IMR-90 (cell line): ENCODE data around the gene TOP3B. TPM values are rescaled to one million over a fixed set of nuclear protein-coding genes. Genes with fewer than 3 reads are reported as not detected.

Source experiments
- ATAC-seq: fragments of 200-7000 bp; cut with Tn5 transposase; 2 replicates; pipeline ENCODE4 v1.9.1; 2020; ENCODE audit warnings: low read depth, mild to moderate bottlenecking, moderate library complexity
- BruUV-seq: library from RNA; stranded (reverse); fragments of 400-500 nt; replicated peaks from 2 replicates; lab custom pipeline; 2021; lab: Mats Ljungman, UMichigan
- CTCF ChIA-PET: fragments of 300-600 bp; formaldehyde crosslinking; extraction: SDS; loops from one replicate; lab custom pipeline; 2021; ENCODE audit warnings: antibody characterized with exemption; lab: Yijun Ruan, JAX
- POLR2A ChIA-PET: fragments of 300-600 bp; sonication (Branson Sonifier 250); formaldehyde crosslinking; loops from one replicate; lab custom pipeline; 2022; ENCODE audit warnings: antibody characterized with exemption; ENCODE audit not compliant: unreplicated experiment; lab: Charles Lee
- DNase-seq: peaks from one replicate; pipeline ENCODE4 v3.0.0; 2013
- H2AFZ ChIP-seq: replicated peaks from 2 replicates; pipeline ENCODE3; 2013; ENCODE audit warnings: low read length, mild to moderate bottlenecking; ENCODE audit not compliant: poor library complexity
- H2AK5ac ChIP-seq: 2 replicates; pipeline ENCODE4 v1.6.1; 2013; ENCODE audit warnings: low read depth, low read length, inconsistent platforms
- H2AK9ac ChIP-seq: replicated peaks from 2 replicates; pipeline ENCODE3; 2013; ENCODE audit warnings: mild to moderate bottlenecking, low read depth, low read length, moderate library complexity; ENCODE audit not compliant: poor library complexity
- H2BK120ac ChIP-seq: 2 replicates; pipeline ENCODE4 v1.6.1; 2013; ENCODE audit warnings: low read depth, low read length, inconsistent platforms
- H2BK15ac ChIP-seq: 3 replicates; pipeline ENCODE4 v1.6.1; 2013; ENCODE audit warnings: low read depth, low read length, inconsistent platforms
- H2BK20ac ChIP-seq: 2 replicates; pipeline ENCODE4 v1.6.1; 2013; ENCODE audit warnings: low read depth, mild to moderate bottlenecking, inconsistent platforms, low read length, moderate library complexity
- H2BK5ac ChIP-seq: 2 replicates; pipeline ENCODE4 v1.6.1; 2013; ENCODE audit warnings: mild to moderate bottlenecking, low read depth, low read length, inconsistent platforms; ENCODE audit not compliant: poor library complexity, severe bottlenecking
- H3K14ac ChIP-seq: replicated peaks from 2 replicates; pipeline ENCODE4 v1.6.1; 2013; ENCODE audit warnings: low read depth, low read length, inconsistent platforms
- H3K18ac ChIP-seq: 2 replicates; pipeline ENCODE4 v1.6.1; 2013; ENCODE audit warnings: low read depth, low read length, control low read depth
- H3K23ac ChIP-seq: 2 replicates; pipeline ENCODE4 v1.6.1; 2013; ENCODE audit warnings: low read depth, low read length, inconsistent platforms
- H3K27ac ChIP-seq: 2 replicates; pipeline ENCODE4 v1.5.1; 2013; ENCODE audit warnings: mild to moderate bottlenecking, control low read depth, low read length; ENCODE audit not compliant: insufficient read depth
- H3K27me3 ChIP-seq: 2 replicates; pipeline ENCODE4 v1.6.1; 2013; ENCODE audit warnings: low read length; ENCODE audit not compliant: control insufficient read depth, insufficient read depth
- H3K36me3 ChIP-seq: 2 replicates; pipeline ENCODE4 v1.6.1; 2013; ENCODE audit warnings: low read length, mixed read lengths; ENCODE audit not compliant: control insufficient read depth, insufficient read depth
- H3K4ac ChIP-seq: 2 replicates; pipeline ENCODE4 v1.6.1; 2013; ENCODE audit warnings: low read depth, low read length, inconsistent platforms
- H3K4me1 ChIP-seq: 2 replicates; pipeline ENCODE4 v1.6.1; 2013; ENCODE audit warnings: low read length, mixed read lengths; ENCODE audit not compliant: control insufficient read depth, insufficient read depth
- H3K4me2 ChIP-seq: 2 replicates; pipeline ENCODE4 v1.6.1; 2013; ENCODE audit warnings: low read depth, mild to moderate bottlenecking, control low read depth, low read length, moderate library complexity
- H3K4me3 ChIP-seq: 2 replicates; pipeline ENCODE4 v1.5.1; 2013; ENCODE audit warnings: low read depth, mild to moderate bottlenecking, control low read depth, low read length, moderate library complexity; ENCODE audit not compliant: insufficient read depth
- H3K56ac ChIP-seq: 2 replicates; pipeline ENCODE4 v1.6.1; 2013; ENCODE audit warnings: low read length, inconsistent platforms; ENCODE audit not compliant: insufficient read depth; ENCODE audit errors: extremely low read depth
- H3K79me1 ChIP-seq, 2 experiments: 2 replicates each; pipeline ENCODE4 v1.6.1; 2013; ENCODE audit warnings: low read length in 2 of 2, inconsistent platforms in 1 of 2, low read depth in 1 of 2
- H3K9ac ChIP-seq: 2 replicates; pipeline ENCODE4 v1.6.1; 2013; ENCODE audit warnings: low read depth, low read length, control low read depth
- H3K9me1 ChIP-seq: 2 replicates; pipeline ENCODE4 v1.6.1; 2013; ENCODE audit warnings: low read length, inconsistent platforms; ENCODE audit not compliant: insufficient read depth
- H3K9me3 ChIP-seq: 2 replicates; pipeline ENCODE4 v1.6.1; 2013; ENCODE audit warnings: low read length; ENCODE audit not compliant: control insufficient read depth, insufficient read depth
- H4K20me1 ChIP-seq: 2 replicates; pipeline ENCODE4 v1.6.1; 2013; ENCODE audit warnings: low read length, inconsistent platforms; ENCODE audit not compliant: insufficient read depth
- H4K5ac ChIP-seq: 2 replicates; pipeline ENCODE4 v1.6.1; 2013; ENCODE audit warnings: mild to moderate bottlenecking, low read depth, low read length, control low read depth
- H4K8ac ChIP-seq, 2 experiments: 2 replicates each; pipeline ENCODE4 v1.6.1; 2013; ENCODE audit warnings: low read depth in 2 of 2, low read length in 2 of 2, control low read depth in 1 of 2, inconsistent platforms in 1 of 2
- H4K91ac ChIP-seq: 2 replicates; pipeline ENCODE4 v1.6.1; 2013; ENCODE audit warnings: low read depth, low read length, inconsistent platforms; ENCODE audit not compliant: insufficient read depth
- BHLHE40 ChIP-seq: fragments of 150-350 bp; IDR thresholded peaks from 2 replicates; pipeline ENCODE4 v1.6.1; 2016; ENCODE audit warnings: mild to moderate bottlenecking, low read depth, low read length
- CTCF ChIP-seq: conservative IDR thresholded peaks from 2 replicates; pipeline ENCODE4 v1.5.1; 2012; ENCODE audit warnings: mild to moderate bottlenecking, low read depth, low read length, improper control_type of control experiment
- POLR2A ChIP-seq: IDR thresholded peaks from 2 replicates; pipeline ENCODE4 v1.6.1; 2012; ENCODE audit warnings: mild to moderate bottlenecking, low read depth, low read length
- SMC3 ChIP-seq: fragments of 150-350 bp; IDR thresholded peaks from 2 replicates; pipeline ENCODE4 v1.6.1; 2016; ENCODE audit warnings: low read depth, mild to moderate bottlenecking, antibody characterized with exemption, low read length, moderate library complexity
- WGBS, 2 experiments: methylation state at CpG; one replicate each; pipeline versions ENCODE4 v1.1.5 to v1.1.7; 2013; ENCODE audit warnings: missing lambda C conversion rate in 2 of 2; ENCODE audit not compliant: insufficient read length in 1 of 2; ENCODE audit errors: extremely low coverage in 2 of 2; 5-methylcytosine and 5-hydroxymethylcytosine counted together
- dilution Hi-C: fragments of 300-500 bp; cut with HindIII; formaldehyde crosslinking; loops from one replicate; pipeline ENCODE4 v1.14.3; 2018; ENCODE audit warnings: low sequenced_read_pairs; ENCODE audit not compliant: unreplicated experiment
- in situ Hi-C: fragments of 300-500 bp; cut with MboI; formaldehyde crosslinking; loops from 3 replicates; pipeline ENCODE4 v1.14.3; 2019; ENCODE audit warnings: low sequenced_read_pairs, inconsistent platforms, mixed read lengths
- intact Hi-C: fragments of 100-400 bp; cut with micrococcal nuclease; formaldehyde crosslinking; loops from 2 replicates; pipeline ENCODE4 v1.10.0; 2022
- polyA plus RNA-seq, 3 experiments: library from polyadenylated mRNA; depleted of rRNA; stranded (reverse); fragments of >200 nt; gene quantifications; 2 replicates each; pipeline ENCODE4 v1.2.3, GENCODE V29; 2012; ENCODE audit warnings: low replicate concordance in 1 of 3
- total RNA-seq: library from RNA; depleted of rRNA; stranded (reverse); fragments of >200 nt; gene quantifications from 2 replicates; pipeline ENCODE4 v1.2.3, GENCODE V29; 2012

TOP3B gene
- total and polyA plus RNA-seq, 2 of the 4 experiments (the other 2 are of a cell fraction), result 23.0 to 23.5 TPM

DNA sequence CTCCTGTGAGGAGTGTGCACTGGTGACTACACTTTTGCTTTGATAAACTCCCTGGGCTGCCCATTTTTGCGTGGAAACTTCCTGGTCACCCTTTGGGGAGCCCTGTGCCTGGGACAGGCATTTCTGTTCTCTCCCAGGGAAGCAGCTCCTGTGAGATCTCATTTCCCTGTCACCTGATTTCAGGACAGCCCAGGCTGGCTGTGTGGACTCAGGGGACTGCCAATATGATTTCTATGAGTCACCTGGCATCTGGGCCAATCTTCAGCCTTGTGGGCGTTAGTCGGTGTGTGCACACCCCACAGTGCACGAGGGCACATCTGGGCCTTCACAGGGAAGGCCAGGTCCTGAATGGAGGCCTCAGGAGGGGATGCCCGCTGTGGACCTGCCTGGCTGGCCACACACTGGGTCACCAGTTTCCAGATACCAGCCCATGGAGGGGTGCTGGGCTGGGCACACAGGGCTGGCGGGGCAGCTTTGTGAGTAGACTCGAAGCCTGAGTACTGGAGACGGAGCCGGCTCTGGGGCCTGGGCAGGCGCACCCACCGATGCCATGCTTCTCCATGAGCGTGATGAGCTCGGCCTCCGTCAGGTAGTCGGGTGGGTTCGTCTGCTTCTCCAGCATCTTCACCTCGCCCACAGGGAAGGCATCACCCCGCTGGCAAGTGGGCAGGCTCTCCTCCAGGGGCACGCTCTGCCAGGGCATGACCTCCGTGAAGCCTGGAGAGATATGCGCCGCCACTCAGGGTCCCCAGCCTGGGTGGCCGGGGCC lies 20.5 kb downstream of the TOP3B start:
- ChIA-PET CTCF (interaction anchor here (1.0 kb wide), 1 partner anchor 9 kb away, joined by 3 read pairs; no protein-coding TSS in a partner anchor), POLR2A (no interaction called here)
- Histone ChIP-seq H4K8ac (no peak overlapping the region), H2BK20ac (no peak overlapping the region), H3K9me1 (no peaks in the 10 kb centered on the region), H3K27ac (no peak overlapping the region), H2BK5ac (no peak overlapping the region), H3K27me3 (no peaks in the 10 kb centered on the region), H3K9me3 (no peaks in the 10 kb centered on the region), H3K4ac (no peak overlapping the region), H3K18ac (no peak overlapping the region), H4K91ac (no peak overlapping the region), H3K9ac (no peak overlapping the region), H3K4me2 (no peak overlapping the region), H2AK9ac (peak overlapping the region; percentile 42), H2AK5ac (no peak overlapping the region), H4K5ac (no peak overlapping the region), H3K14ac (no peak overlapping the region), H4K20me1 (no peaks in the 10 kb centered on the region; the same call in 1 of the 2 replicates), H3K56ac (no peak overlapping the region), H3K23ac (no peak overlapping the region), H2BK15ac (no peak overlapping the region), H2AFZ (no peak overlapping the region), H3K4me3 (no peak overlapping the region), H2BK120ac (no peak overlapping the region), H3K36me3 (peaks cover 73% of the 10 kb centered on the region), H3K4me1 (no peaks in the 10 kb centered on the region), H3K79me1 (0 out of 4 replicates have a peak, but pooled peaks cover 0 to 2% of the 10 kb centered on the region in 2 experiments)
- peak; percentile 62 for ATAC-seq
- peak; percentile 72 for DNase-seq
- intact Hi-C loops (no loop called here), in situ Hi-C loops (no loop called here), dilution Hi-C loops (no loop called here)
- no TSS peak for BruUV-seq
- TF ChIP-seq CTCF, result no peak
- TF ChIP-seq SMC3, result no peak
- 0 out of 2 replicates have a peak, but pooled peaks have one; percentile 37 for TF ChIP-seq BHLHE40
- TF ChIP-seq POLR2A, result no peak
- WGBS, 2 experiments, result 88% methylated on average over 18 of the region's 23 CpGs; no CpG with 5 or more reads in 1 of the 2 experiments
